ENCODE data around the gene TFPI2.

The TFPI2 gene

DNA sequence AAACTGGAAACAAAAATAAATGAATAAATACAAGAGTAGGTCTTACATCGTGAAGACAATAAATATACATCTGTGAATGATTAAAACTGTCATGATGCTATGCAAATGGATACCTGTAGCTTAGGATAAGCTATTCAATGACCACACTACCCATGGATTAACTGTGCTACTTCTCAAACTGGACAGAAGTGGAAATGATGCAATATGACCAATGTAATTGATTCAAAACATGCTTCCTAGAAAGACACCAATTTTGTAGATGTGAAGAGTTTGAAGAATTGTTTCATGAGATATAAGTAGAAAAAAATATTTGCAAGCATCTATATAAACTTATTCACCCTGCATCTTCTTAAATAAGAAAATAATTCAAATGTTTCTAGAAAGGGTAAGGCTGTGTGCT, 36.1 kb downstream of the TFPI2 start:
- no peak for DNase-seq

- no peak for DNase-seq
Observed at GRCh38 chr7:93851536-93851935, 39.0 kb downstream of the TFPI2 start.

- DNase-seq: no peak
Observed at GRCh38 chr7:93843260-93843659, 47.3 kb downstream of the TFPI2 start.

- DNase-seq: no peak
Observed at GRCh38 chr7:93838966-93839365, 51.6 kb downstream of the TFPI2 start.

DNA sequence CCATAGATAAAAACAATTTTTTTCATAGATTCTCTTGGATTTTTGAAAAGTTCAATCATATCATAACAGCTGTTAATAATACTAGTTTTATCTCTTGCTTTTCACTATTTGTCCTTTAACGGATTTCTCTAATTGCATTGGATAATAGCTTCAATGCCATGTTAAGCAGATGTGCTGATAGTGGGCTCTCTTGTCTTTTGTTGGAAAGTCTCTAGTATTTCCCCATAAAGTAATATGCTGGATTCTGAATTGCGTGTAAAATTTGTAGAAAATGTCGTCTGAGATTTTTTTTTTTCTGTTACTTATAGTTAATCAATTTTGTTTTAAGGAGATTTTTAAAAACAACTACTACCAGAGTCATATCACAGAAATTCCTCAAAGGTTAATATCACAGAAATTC, 53.3 kb downstream of the TFPI2 start:
- no peak for DNase-seq

DNA sequence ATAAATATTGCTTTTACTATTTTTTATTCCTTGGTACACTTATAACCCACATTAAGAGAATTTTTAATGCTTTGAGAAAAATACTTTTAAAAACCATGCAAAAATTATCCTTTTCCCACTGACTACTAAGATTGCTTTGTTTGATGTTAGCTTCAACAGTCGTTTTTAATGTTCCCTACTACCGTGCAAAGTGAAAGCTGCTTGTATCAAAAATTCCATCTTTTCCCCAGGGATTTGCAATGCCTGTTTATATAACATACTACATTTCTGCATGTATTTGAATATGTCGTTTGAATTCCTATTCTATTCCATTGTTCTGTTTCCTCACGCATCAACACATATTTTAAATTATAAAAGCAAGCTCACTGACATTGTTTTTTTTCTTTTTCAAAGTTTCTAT, 54.4 kb downstream of the TFPI2 start:
- no peak for DNase-seq

DNA sequence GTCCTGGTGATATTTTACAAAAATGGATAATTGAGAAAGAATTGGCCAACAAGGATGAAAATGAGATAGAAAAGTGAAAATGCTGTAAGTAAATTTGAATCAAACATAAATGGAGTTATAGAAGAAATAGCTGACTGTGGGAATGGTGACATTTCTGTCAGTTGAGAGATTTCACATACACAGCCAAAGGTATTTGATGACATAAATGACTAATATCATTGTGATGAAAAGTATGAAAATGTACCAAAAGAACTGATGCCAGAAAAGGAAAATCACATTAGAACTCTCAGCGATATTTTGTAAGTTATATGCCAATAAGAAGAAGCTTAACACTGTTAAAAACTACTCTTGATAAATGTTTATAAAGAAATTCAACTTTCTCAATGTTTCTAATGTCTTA, 54.9 kb downstream of the TFPI2 start:
- no peak for DNase-seq

Data from inflammatory macrophage (primary cell).